DND-41 (cell line): Measurements from ENCODE around the gene ZNF860.

ENCODE experiments used
- CTCF ChIP-seq: IDR thresholded peaks from 2 replicates; pipeline ENCODE4 v1.5.1; 2012; ENCODE audit warnings: borderline replicate concordance, low read length, moderate library complexity, mild to moderate bottlenecking; ENCODE audit not compliant: poor library complexity, severe bottlenecking; ENCODE audit errors: extremely low read depth
- EZH2 ChIP-seq: IDR thresholded peaks from 3 replicates; pipeline ENCODE4 v1.6.1; 2012; ENCODE audit warnings: borderline replicate concordance, low read depth, mild to moderate bottlenecking, moderate library complexity, low read length, inconsistent platforms; ENCODE audit not compliant: severe bottlenecking

- TF ChIP-seq CTCF, result no peak
- TF ChIP-seq EZH2, result no peak
Measured at GRCh38 chr3:31988271-31988670, 6.7 kb downstream of the ZNF860 start.
